Type B pancreatic cell (in vitro differentiated cells): Measurements from ENCODE around the gene CDC42BPA. TPM values are rescaled to one million over a fixed set of nuclear protein-coding genes. Genes with fewer than 3 reads are reported as not detected.

Source experiments
- DNase-seq: peaks from one replicate; pipeline ENCODE4 v3.0.0; 2021; ENCODE audit warnings: mixed read lengths; ENCODE audit not compliant: unreplicated experiment; ENCODE audit errors: extremely low spot score
- H3K27ac Mint-ChIP-seq: 2 replicates; pipeline ENCODE4 v1.8.0; 2021; ENCODE audit warnings: mild to moderate bottlenecking, mixed read lengths
- H3K27me3 Mint-ChIP-seq: 2 replicates; pipeline ENCODE4 v1.8.0; 2021; ENCODE audit warnings: mixed read lengths
- H3K36me3 Mint-ChIP-seq: 2 replicates; pipeline ENCODE4 v1.8.0; 2021; ENCODE audit warnings: mixed read lengths
- H3K4me1 Mint-ChIP-seq: one replicate; pipeline ENCODE4 v1.8.0; 2021; ENCODE audit warnings: mixed read lengths; ENCODE audit not compliant: unreplicated experiment
- H3K4me3 Mint-ChIP-seq: 2 replicates; pipeline ENCODE4 v1.8.0; 2021; ENCODE audit warnings: mild to moderate bottlenecking, mixed read lengths
- H3K9me3 Mint-ChIP-seq: 2 replicates; pipeline ENCODE4 v1.8.0; 2021; ENCODE audit warnings: mixed read lengths
- CTCF ChIP-seq: fragments of 200-600 bp; sonication (generic); conservative IDR thresholded peaks from 2 replicates; pipeline ENCODE4 v1.5.0; 2021; ENCODE audit warnings: antibody characterized with exemption, mild to moderate bottlenecking
- total RNA-seq: library from RNA; stranded (reverse); gene quantifications from 2 replicates; pipeline ENCODE4 v1.2.1, GENCODE V29; 2021; ENCODE audit warnings: low replicate concordance

Gene CDC42BPA
- total RNA-seq, 1 donor from 2014 or later, result 33.8 TPM

GRCh38 chr1:226987179-226987536 is 331.1 kb downstream of the CDC42BPA start:
- no peak for TF ChIP-seq CTCF
- Mint-ChIP-seq H3K36me3 (peaks cover 6% of the 10 kb centered on the region), H3K27ac (peak overlapping the region; percentile 11), H3K4me3 (no peak overlapping the region), H3K9me3 (no peaks in the 10 kb centered on the region), H3K27me3 (no peaks in the 10 kb centered on the region), H3K4me1 (peaks cover 17% of the 10 kb centered on the region)
- no peak for DNase-seq

GRCh38 chr1:226986496-226987178 is 331.7 kb downstream of the CDC42BPA start:
- Mint-ChIP-seq H3K9me3 (no peaks in the 10 kb centered on the region), H3K36me3 (peaks cover 6% of the 10 kb centered on the region), H3K4me1 (peaks cover 17% of the 10 kb centered on the region), H3K27ac (peak overlapping the region; percentile 11), H3K27me3 (no peaks in the 10 kb centered on the region), H3K4me3 (no peak overlapping the region)
- peak; percentile 50 for DNase-seq
- TF ChIP-seq CTCF, result no peak

DNA sequence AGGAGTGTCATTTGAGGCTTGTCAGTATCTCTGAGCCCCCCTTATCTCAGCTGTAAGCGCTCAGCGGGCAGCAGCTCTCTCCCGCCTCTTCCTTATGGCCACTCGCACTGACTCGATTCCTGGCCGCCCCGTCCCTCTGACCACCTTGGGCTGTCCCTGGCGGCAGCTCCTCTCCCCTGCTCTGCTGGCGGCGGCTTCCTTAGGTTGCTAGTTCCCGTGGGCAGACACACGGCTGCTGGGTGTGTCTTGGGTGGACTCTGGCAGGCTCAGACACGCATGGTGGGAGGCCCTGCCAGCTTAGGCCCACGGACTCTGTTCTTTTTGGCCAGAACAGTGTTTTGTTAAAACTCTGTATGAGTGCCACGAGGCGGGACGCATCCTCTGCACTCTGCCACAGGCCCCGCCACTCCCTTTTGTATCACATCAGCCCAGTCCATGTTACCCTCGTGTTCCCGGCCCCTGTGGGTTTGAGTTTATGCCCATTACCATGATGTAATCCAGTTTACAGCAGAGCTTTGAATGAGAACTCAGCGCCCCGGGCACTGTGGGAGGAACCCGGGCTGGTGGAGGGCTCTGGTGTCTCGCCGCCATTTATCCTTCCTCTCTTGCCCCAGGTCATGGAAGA is 332.3 kb downstream of the CDC42BPA start:
- peak; percentile 57 for DNase-seq
- Mint-ChIP-seq H3K4me1 (peaks cover 13% of the 10 kb centered on the region), H3K27ac (no peak overlapping the region), H3K9me3 (no peaks in the 10 kb centered on the region), H3K27me3 (no peaks in the 10 kb centered on the region), H3K36me3 (peaks cover 6% of the 10 kb centered on the region), H3K4me3 (no peak overlapping the region)
- no peak for TF ChIP-seq CTCF

DNA sequence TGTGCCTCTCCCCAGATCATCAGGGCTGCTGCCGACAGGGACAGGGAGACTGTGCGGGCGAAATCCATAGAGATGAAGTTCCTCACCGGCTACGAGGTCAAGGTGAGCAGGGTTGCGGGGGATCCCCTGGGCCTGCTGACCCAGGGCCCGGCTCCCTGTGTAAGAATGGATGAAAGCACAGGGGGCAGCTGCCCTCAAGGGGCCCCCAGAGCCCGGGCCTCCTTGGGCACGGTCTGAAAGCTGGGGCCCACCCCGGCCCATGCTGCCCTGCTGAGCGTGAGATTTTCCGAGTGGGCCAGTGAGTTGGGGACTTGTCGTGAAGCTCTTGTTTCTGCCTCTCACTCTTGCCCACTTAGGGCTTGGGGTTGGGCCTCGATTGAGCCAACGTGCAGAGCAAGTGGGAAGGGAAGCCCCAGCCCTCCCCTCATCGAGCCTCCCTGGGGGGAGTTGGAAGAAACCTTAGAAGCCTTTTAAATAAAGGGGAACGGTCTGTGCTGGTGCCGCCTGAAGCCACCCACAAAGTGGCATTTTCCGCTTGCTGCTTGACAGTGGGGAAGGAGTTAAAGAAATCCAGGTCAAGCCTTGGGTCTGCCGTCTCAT is 333.0 kb downstream of the CDC42BPA start:
- no peak for TF ChIP-seq CTCF
- DNase-seq, result peak; percentile 51
- Mint-ChIP-seq H3K4me3 (no peak overlapping the region), H3K27me3 (no peaks in the 10 kb centered on the region), H3K27ac (no peak overlapping the region), H3K36me3 (peaks cover 6% of the 10 kb centered on the region), H3K4me1 (peaks cover 7% of the 10 kb centered on the region), H3K9me3 (no peaks in the 10 kb centered on the region)

- Mint-ChIP-seq H3K9me3 (no peaks in the 10 kb centered on the region), H3K4me3 (no peak overlapping the region), H3K27me3 (no peaks in the 10 kb centered on the region), H3K4me1 (peaks cover 7% of the 10 kb centered on the region), H3K27ac (no peak overlapping the region), H3K36me3 (peaks cover 6% of the 10 kb centered on the region)
- peak; percentile 62 for DNase-seq
- no peak for TF ChIP-seq CTCF
These were observed 333.6 kb downstream of the CDC42BPA start for GRCh38 chr1:226984521-226985238.
